GM12872 (cell line): ENCODE data around the gene BCAR3.

ENCODE experiments used
- CTCF ChIP-seq: IDR thresholded peaks from 3 replicates; pipeline ENCODE4 v1.5.1; 2011; ENCODE audit warnings: low read depth, mild to moderate bottlenecking, low read length, moderate library complexity; ENCODE audit not compliant: insufficient read depth

Gene BCAR3

GRCh38 chr1:93703643-93704042, 22.0 kb upstream of the BCAR3 start:
- no peak for TF ChIP-seq CTCF

GRCh38 chr1:93702828-93703183, 21.2 kb upstream of the BCAR3 start:
- TF ChIP-seq CTCF, result no peak

- TF ChIP-seq CTCF, result no peak
These were observed 20.6 kb upstream of the BCAR3 start for GRCh38 chr1:93702111-93702827.

GRCh38 chr1:93701629-93702028, 20.0 kb upstream of the BCAR3 start:
- no peak for TF ChIP-seq CTCF

GRCh38 chr1:93700532-93701469, 19.2 kb upstream of the BCAR3 start:
- no peak for TF ChIP-seq CTCF

- TF ChIP-seq CTCF, result no peak
These were observed 18.0 kb upstream of the BCAR3 start for GRCh38 chr1:93699503-93700168.

GRCh38 chr1:93699049-93699384, 17.4 kb upstream of the BCAR3 start:
- TF ChIP-seq CTCF, result no peak
